HG03175 (cell line): ENCODE measurements around the gene VWA8.
"Not testable (repeated sequence)": the region's sequence is repeated elsewhere in the genome, so short reads cannot be mapped to it uniquely, and the experiment has no call there.

Experiments
- ATAC-seq: cut with Tn5 transposase; IDR thresholded peaks from one replicate; pipeline ENCODE4 v1.9.1; 2021; ENCODE audit warnings: mild to moderate bottlenecking, moderate library complexity; ENCODE audit not compliant: unreplicated experiment

Gene VWA8

GRCh38 chr13:41542281-41542680 lies 418.6 kb downstream of the VWA8 start:
- ATAC-seq: no peak

GRCh38 chr13:41541142-41541938 lies 419.6 kb downstream of the VWA8 start:
- no peak for ATAC-seq

GRCh38 chr13:41540240-41540639 lies 420.7 kb downstream of the VWA8 start:
- not testable (repeated sequence) for ATAC-seq

GRCh38 chr13:41533266-41534052 lies 427.4 kb downstream of the VWA8 start:
- no peak for ATAC-seq

GRCh38 chr13:41528021-41528420 lies 432.9 kb downstream of the VWA8 start:
- ATAC-seq: no peak

GRCh38 chr13:41520660-41521630 lies 440.0 kb downstream of the VWA8 start:
- no peak for ATAC-seq

GRCh38 chr13:41520016-41520659 lies 440.8 kb downstream of the VWA8 start:
- ATAC-seq: no peak
